K562 (cell line): ENCODE results near the gene CCDC148. TPM values are rescaled to one million over a fixed set of nuclear protein-coding genes. Genes with fewer than 3 reads are reported as not detected.

ENCODE experiments used
- ATAC-seq: fragments of 200-7000 bp; cut with Tn5 transposase; 3 replicates; pipeline ENCODE4 v1.9.1; 2020; ENCODE audit warnings: moderate library complexity
- BruUV-seq: library from RNA; stranded (reverse); fragments of 400-500 nt; replicated peaks from 2 replicates; lab custom pipeline; 2021; lab: Mats Ljungman, UMichigan
- CTCF ChIA-PET: fragments of 300-600 bp; formaldehyde crosslinking; extraction: SDS; loops from one replicate; lab custom pipeline; 2021; ENCODE audit warnings: low intra/inter-chr PET ratio; lab: Yijun Ruan, JAX
- POLR2A ChIA-PET: fragments of 300-600, 350-650 bp; sonication (Branson Sonifier 250); formaldehyde crosslinking; extraction: SDS; loops from one replicate; lab custom pipeline; 2021; ENCODE audit warnings: antibody characterized with exemption, inconsistent platforms; lab: Yijun Ruan, JAX
- DNase-seq, 4 experiments: peaks; one replicate each; pipeline versions ENCODE4 v3.0.0 to v3.0.0-alpha.2; 2011 to 2018; ENCODE audit warnings: low spot score in 3 of 4, mixed read lengths in 3 of 4; ENCODE audit errors: extremely low read depth in 1 of 4
- FAIRE-seq: peaks from 2 replicates; lab custom pipeline; 2011; peaks lifted over from hg19 to GRCh38; lab: Jason Lieb, UNC
- H2AFZ ChIP-seq: 2 replicates; pipeline ENCODE4 v1.6.0; 2011; ENCODE audit warnings: low read depth, low read length, control low read depth, inconsistent platforms
- H3K27ac ChIP-seq: fragments of 200-600 bp; 3 replicates; pipeline ENCODE4 v1.8.0; 2011; ENCODE audit warnings: low read depth, mild to moderate bottlenecking, control low read depth, inconsistent platforms, low read length, moderate library complexity, mixed read lengths; ENCODE audit errors: extremely low read depth
- H3K27me3 ChIP-seq, 2 experiments: fragments of 300-600 bp in 1 of 2; 2 replicates in 1 of 2; 3 replicates in 1 of 2; pipeline versions ENCODE4 v1.6.0 to v1.8.0; 2011; ENCODE audit warnings: inconsistent platforms in 2 of 2, low read length in 2 of 2, mild to moderate bottlenecking in 1 of 2, mixed read lengths in 1 of 2, moderate library complexity in 1 of 2; ENCODE audit not compliant: control insufficient read depth in 2 of 2, insufficient read depth in 2 of 2
- H3K36me3 ChIP-seq: fragments of 300-600 bp; 3 replicates; pipeline ENCODE4 v1.8.0; 2011; ENCODE audit warnings: mild to moderate bottlenecking, low read length, inconsistent platforms; ENCODE audit not compliant: control insufficient read depth, insufficient read depth
- H3K4me1 ChIP-seq, 2 experiments: fragments of 200-600 bp in 1 of 2; replicated peaks in 1 of 2; 2 replicates in 1 of 2; 3 replicates in 1 of 2; pipeline versions ENCODE4 v1.5.1 to v1.8.0; 2011; ENCODE audit warnings: inconsistent platforms in 2 of 2, low read length in 2 of 2, mild to moderate bottlenecking in 1 of 2, mixed read lengths in 1 of 2, moderate library complexity in 1 of 2; ENCODE audit not compliant: control insufficient read depth in 2 of 2, insufficient read depth in 2 of 2
- H3K4me2 ChIP-seq: 2 replicates; pipeline ENCODE4 v1.6.1; 2011; ENCODE audit warnings: low read length, control low read depth, inconsistent platforms, mixed read lengths; ENCODE audit not compliant: insufficient read depth
- H3K4me3 ChIP-seq: fragments of 200-600 bp; sonication (generic), shearing (Covaris generic); 2 replicates; pipeline ENCODE4 v1.5.1; 2016; ENCODE audit warnings: control low read depth, inconsistent platforms
- H3K79me2 ChIP-seq: fragments of 200-600 bp; 3 replicates; pipeline ENCODE4 v1.8.0; 2011; ENCODE audit warnings: low read length, inconsistent platforms; ENCODE audit not compliant: control insufficient read depth, insufficient read depth
- H3K9ac ChIP-seq, 2 experiments: 2 replicates each; pipeline versions ENCODE4 v1.6.0 to v1.6.1; 2011; ENCODE audit warnings: low read depth in 2 of 2, low read length in 2 of 2, control low read depth in 1 of 2, inconsistent platforms in 1 of 2, mild to moderate bottlenecking in 1 of 2, mixed read lengths in 1 of 2; ENCODE audit not compliant: insufficient read depth in 1 of 2
- H3K9me1 ChIP-seq: one replicate; pipeline ENCODE4 v1.6.0; 2011; ENCODE audit warnings: inconsistent platforms, mild to moderate bottlenecking, low read length, moderate library complexity; ENCODE audit not compliant: control insufficient read depth, insufficient read depth
- H3K9me3 ChIP-seq: replicated peaks from 2 replicates; pipeline ENCODE4 v1.5.1; 2011; ENCODE audit warnings: low read depth, low read length, inconsistent platforms; ENCODE audit not compliant: control insufficient read depth, insufficient read depth
- H4K20me1 ChIP-seq: replicated peaks from 2 replicates; pipeline ENCODE4 v1.6.1; 2011; ENCODE audit warnings: low read length, inconsistent platforms, mixed read lengths; ENCODE audit not compliant: control insufficient read depth, insufficient read depth
- CAMTA2 ChIP-seq: fragments of 250-450 bp; sonication (Bioruptor Pico); conservative IDR thresholded peaks from 2 replicates; pipeline ENCODE4 v1.5.1; 2022
- CEBPZ ChIP-seq: fragments of 150-350 bp; IDR thresholded peaks from 2 replicates; pipeline ENCODE4 v1.6.1; 2014; ENCODE audit warnings: low read depth, mild to moderate bottlenecking, low read length, borderline replicate concordance
- HOMEZ ChIP-seq: fragments of 250-450 bp; sonication (Bioruptor Pico); IDR thresholded peaks from 2 replicates; pipeline ENCODE4 v1.4.0; 2020; ENCODE audit warnings: mild to moderate bottlenecking, moderate library complexity
- IRF2 ChIP-seq: sonication (generic); formaldehyde crosslinking; IDR thresholded peaks from 2 replicates; pipeline ENCODE4 v1.8.1; 2022; ENCODE audit warnings: mild to moderate bottlenecking, missing genetic modification reagents
- IRF9 ChIP-seq: fragments of 450-650 bp; IDR thresholded peaks from 2 replicates; pipeline ENCODE4 v1.6.1; 2016; ENCODE audit warnings: missing biosample characterization, missing genetic modification characterization
- JUNB ChIP-seq: fragments of 450-650 bp; formaldehyde crosslinking; conservative IDR thresholded peaks from 2 replicates; pipeline ENCODE4 v1.4.0; 2020; ENCODE audit warnings: mild to moderate bottlenecking
- PHF20 ChIP-seq: fragments of 450-650 bp; IDR thresholded peaks from 2 replicates; pipeline ENCODE4 v1.6.1; 2018; ENCODE audit not compliant: partially characterized antibody
- TCF3 ChIP-seq: sonication (generic); formaldehyde crosslinking; IDR thresholded peaks from 2 replicates; pipeline ENCODE4 v1.4.0; 2020; ENCODE audit warnings: mild to moderate bottlenecking, missing genetic modification reagents
- ZNF408 ChIP-seq: fragments of 250-450 bp; sonication (Bioruptor Pico); IDR thresholded peaks from 2 replicates; pipeline ENCODE4 v1.4.0; 2020; ENCODE audit warnings: low read depth, mild to moderate bottlenecking, moderate library complexity
- ZNF512 ChIP-seq: IDR thresholded peaks from 2 replicates; pipeline ENCODE4 v1.6.1; 2016; ENCODE audit warnings: missing genetic modification characterization, missing compliant biosample characterization
- WGBS: fragments of 100-300 bp; shearing (Covaris generic); methylation state at CpG from one replicate; pipeline ENCODE4 v1.1.6; 2016; ENCODE audit warnings: low coverage, mixed read lengths; ENCODE audit not compliant: insufficient coverage; ENCODE audit errors: missing lambda C conversion rate; 5-methylcytosine and 5-hydroxymethylcytosine counted together
- in situ Hi-C: fragments of 300-500 bp; cut with MboI; formaldehyde crosslinking; loops from 4 replicates; pipeline ENCODE4 v1.15.0; 2018; ENCODE audit warnings: inconsistent platforms, mixed read lengths
- intact Hi-C: fragments of 100-400 bp; cut with micrococcal nuclease; formaldehyde crosslinking; loops from 2 replicates; pipeline ENCODE4 v1.14.2; 2022
- polyA plus RNA-seq, 8 experiments: library from polyadenylated mRNA; depleted of rRNA in 4 of 8; stranded (reverse) in 5 of 8; unstranded in 3 of 8; fragments of >200 nt; fragmentation: Nextera tagmentation in 2 of 8; fragmentation: Illumina TruSeq in 1 of 8; extraction: Ambion mirVana in 2 of 8; extraction: Trizol in 1 of 8; gene quantifications; 2 replicates each; pipeline versions ENCODE4 v1.2.1 to v1.2.3, GENCODE V29; 2011 to 2014; ENCODE audit warnings: inconsistent platforms in 1 of 8, missing spikeins in 1 of 8
- total RNA-seq, 7 experiments: library from RNA; depleted of rRNA in 6 of 7; stranded (reverse); fragments of >200 nt in 6 of 7; fragmentation: Illumina TruSeq in 2 of 7; extraction: Trizol in 2 of 7; gene quantifications; 2 replicates each; pipeline versions ENCODE4 v1.2.1 to v1.2.3, GENCODE V29; 2011 to 2021; ENCODE audit warnings: low replicate concordance in 1 of 7

CCDC148 gene
- total and polyA plus RNA-seq, 9 of the 15 experiments (the other 6 are each of a cell fraction or from before 2014, with no cell fraction given) = 0.10 to 1.4 (median 0.65) TPM

GRCh38 chr2:158212301-158212700, 244.3 kb downstream of the CCDC148 start:
- peaks cover 0 to 15% of the 10 kb centered on the region in 2 experiments; a peak in 3 of 5 replicates for H3K4me1 ChIP-seq
- no peak overlapping the region for H3K4me3 ChIP-seq
- no peak overlapping the region for H3K9ac ChIP-seq
- no peak for TF ChIP-seq IRF2 (CRISPR knock-in tag)
- no peak for TF ChIP-seq ZNF512
- TF ChIP-seq CEBPZ = no peak
- no peak for TF ChIP-seq HOMEZ (CRISPR knock-in tag)
- TF ChIP-seq JUNB (CRISPR knock-in tag) = no peak
- no peak for TF ChIP-seq TCF3 (CRISPR knock-in tag)
- no peak for TF ChIP-seq CAMTA2 (CRISPR knock-in tag)
- no peak for TF ChIP-seq ZNF408 (CRISPR knock-in tag)
- TF ChIP-seq PHF20 = no peak
- no peak for TF ChIP-seq IRF9 (tag)
- TF ChIP-seq, all 486 proteins: peak for 0
- no peaks in the 10 kb centered on the region for H3K9me1 ChIP-seq
- ChIA-PET POLR2A (interaction anchor here (0.7 to 1.4 kb wide), 3 partner anchors 17 to 46 kb away, joined by 3 to 6 read pairs (median 4); no protein-coding TSS in a partner anchor), CTCF (no interaction called here)
- BruUV-seq = no TSS peak
- no peaks in the 10 kb centered on the region for H3K27me3 ChIP-seq
- H3K27ac ChIP-seq = no peak overlapping the region
- H2AFZ ChIP-seq = peak overlapping the region; percentile 86
- no peak for FAIRE-seq
- intact Hi-C loops (loop anchor here (10.0 kb wide), 1 partner anchor 242 kb away; the partner anchor contains the start of genes CCDC148 and PKP4), in situ Hi-C loops (no loop called here)
- ATAC-seq = no peak
- no peak overlapping the region for H3K4me2 ChIP-seq
- WGBS = 46% methylated on average over 2 of the region's 2 CpGs
- no peaks in the 10 kb centered on the region for H3K79me2 ChIP-seq
- H3K9me3 ChIP-seq = no peaks in the 10 kb centered on the region
- no peaks in the 10 kb centered on the region for H4K20me1 ChIP-seq
- no peaks in the 10 kb centered on the region for H3K36me3 ChIP-seq
- DNase-seq = no peak
